SU-DHL-6 (cell line): ENCODE measurements around the gene YWHAQ.
A peak's percentile ranks its signal among the peaks of the same experiment; 100 is the strongest.
"Not testable (repeated sequence)": the region's sequence is repeated elsewhere in the genome, so short reads cannot be mapped to it uniquely, and the experiment has no call there.

ENCODE experiments used
- H2AFZ ChIP-seq: fragments of 200-600 bp; sonication (generic); 2 replicates; pipeline ENCODE4 v1.6.1; 2014; ENCODE audit warnings: low read depth, mild to moderate bottlenecking, moderate library complexity, mixed read lengths, antibody characterized with exemption, low read length; ENCODE audit not compliant: severe bottlenecking
- H3F3A ChIP-seq: fragments of 200-600 bp; shearing (Covaris generic); 2 replicates; pipeline ENCODE4 v1.6.0; 2016; ENCODE audit warnings: antibody characterized with exemption, mild to moderate bottlenecking; ENCODE audit not compliant: insufficient read depth
- H3K27ac ChIP-seq: fragments of 200-600 bp; sonication (generic); 2 replicates; pipeline ENCODE4 v1.5.1; 2016; ENCODE audit warnings: low read depth, mild to moderate bottlenecking, low read length, moderate library complexity, mixed read lengths
- H3K27me3 ChIP-seq: fragments of 200-600 bp; sonication (generic), shearing (Covaris generic); 2 replicates; pipeline ENCODE4 v1.6.0; 2014; ENCODE audit warnings: mild to moderate bottlenecking, low read length
- H3K36me3 ChIP-seq: fragments of 200-600 bp; sonication (generic); 2 replicates; pipeline ENCODE4 v1.6.1; 2014; ENCODE audit warnings: mild to moderate bottlenecking, low read length, mixed read lengths
- H3K4me2 ChIP-seq: fragments of 300-600, 200-600 bp; shearing (Covaris generic), sonication (generic); 2 replicates; pipeline ENCODE4 v1.6.0; 2014; ENCODE audit warnings: low read length, low read depth, mild to moderate bottlenecking; ENCODE audit not compliant: poor library complexity, severe bottlenecking
- H3K4me3 ChIP-seq: fragments of 200-600 bp; sonication (generic); 2 replicates; pipeline ENCODE4 v1.5.1; 2014; ENCODE audit warnings: antibody characterized with exemption, low read length, mild to moderate bottlenecking, mixed read lengths; ENCODE audit not compliant: insufficient read depth, poor library complexity, severe bottlenecking
- H3K79me2 ChIP-seq: fragments of 200-600 bp; sonication (generic); 2 replicates; pipeline ENCODE4 v1.6.1; 2014; ENCODE audit warnings: mild to moderate bottlenecking, low read length, moderate library complexity; ENCODE audit not compliant: insufficient read depth
- H3K9ac ChIP-seq: fragments of 200-600 bp; sonication (generic); 2 replicates; pipeline ENCODE4 v1.7.0; 2014; ENCODE audit warnings: mild to moderate bottlenecking, low read length
- H3K9me2 ChIP-seq: fragments of 200-600 bp; sonication (generic); replicated peaks from 2 replicates; pipeline ENCODE4 v1.6.1; 2014; ENCODE audit warnings: low read length; ENCODE audit not compliant: insufficient read depth
- H3K9me3 ChIP-seq: fragments of 200-600 bp; sonication (generic); 2 replicates; pipeline ENCODE4 v1.6.1; 2014; ENCODE audit warnings: low read length, mixed read lengths; ENCODE audit not compliant: insufficient read depth
- H4K20me1 ChIP-seq: fragments of 200-600 bp; sonication (generic); 2 replicates; pipeline ENCODE4 v1.6.1; 2014; ENCODE audit warnings: low read depth, mild to moderate bottlenecking, antibody characterized with exemption, low read length, moderate library complexity, mixed read lengths
- EZH2phosphoT487 ChIP-seq: fragments of 200-600 bp; sonication (generic), shearing (Covaris generic); conservative IDR thresholded peaks from 2 replicates; pipeline ENCODE4 v1.6.1; 2018; ENCODE audit warnings: mild to moderate bottlenecking, antibody characterized with exemption, low read length, moderate library complexity, mixed read lengths
- TF ChIP-seq, protein P1 (sequence below): fragments of 200-600 bp; sonication (generic); IDR thresholded peaks from one replicate; pipeline ENCODE4 v1.5.1; 2017; ENCODE audit warnings: antibody characterized with exemption, mild to moderate bottlenecking, low read length, moderate library complexity; ENCODE audit not compliant: insufficient read depth, poor library complexity, severe bottlenecking

The YWHAQ gene

GRCh38 chr2:9610781-9611548 is 19.8 kb downstream of the YWHAQ start:
- H3K4me2 ChIP-seq = no peak overlapping the region
- no peak overlapping the region for H3K4me3 ChIP-seq
- no peak for TF ChIP-seq EZH2phosphoT487
- TF ChIP-seq, protein P1, sequence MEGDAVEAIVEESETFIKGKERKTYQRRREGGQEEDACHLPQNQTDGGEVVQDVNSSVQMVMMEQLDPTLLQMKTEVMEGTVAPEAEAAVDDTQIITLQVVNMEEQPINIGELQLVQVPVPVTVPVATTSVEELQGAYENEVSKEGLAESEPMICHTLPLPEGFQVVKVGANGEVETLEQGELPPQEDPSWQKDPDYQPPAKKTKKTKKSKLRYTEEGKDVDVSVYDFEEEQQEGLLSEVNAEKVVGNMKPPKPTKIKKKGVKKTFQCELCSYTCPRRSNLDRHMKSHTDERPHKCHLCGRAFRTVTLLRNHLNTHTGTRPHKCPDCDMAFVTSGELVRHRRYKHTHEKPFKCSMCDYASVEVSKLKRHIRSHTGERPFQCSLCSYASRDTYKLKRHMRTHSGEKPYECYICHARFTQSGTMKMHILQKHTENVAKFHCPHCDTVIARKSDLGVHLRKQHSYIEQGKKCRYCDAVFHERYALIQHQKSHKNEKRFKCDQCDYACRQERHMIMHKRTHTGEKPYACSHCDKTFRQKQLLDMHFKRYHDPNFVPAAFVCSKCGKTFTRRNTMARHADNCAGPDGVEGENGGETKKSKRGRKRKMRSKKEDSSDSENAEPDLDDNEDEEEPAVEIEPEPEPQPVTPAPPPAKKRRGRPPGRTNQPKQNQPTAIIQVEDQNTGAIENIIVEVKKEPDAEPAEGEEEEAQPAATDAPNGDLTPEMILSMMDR = no peak
- no peaks in the 10 kb centered on the region for H3K27me3 ChIP-seq
- no peaks in the 10 kb centered on the region for H3K9me3 ChIP-seq
- no peak overlapping the region for H3K27ac ChIP-seq
- peaks cover 15% of the 10 kb centered on the region; the same call in 1 of the 2 replicates for H3F3A ChIP-seq
- H3K9ac ChIP-seq = no peak overlapping the region
- no peaks in the 10 kb centered on the region for H3K36me3 ChIP-seq
- no peak overlapping the region for H2AFZ ChIP-seq
- H3K9me2 ChIP-seq = no peaks in the 10 kb centered on the region
- peaks cover 100% of the 10 kb centered on the region for H3K79me2 ChIP-seq
- peaks cover 46% of the 10 kb centered on the region; the same call in 1 of the 2 replicates for H4K20me1 ChIP-seq

DNA sequence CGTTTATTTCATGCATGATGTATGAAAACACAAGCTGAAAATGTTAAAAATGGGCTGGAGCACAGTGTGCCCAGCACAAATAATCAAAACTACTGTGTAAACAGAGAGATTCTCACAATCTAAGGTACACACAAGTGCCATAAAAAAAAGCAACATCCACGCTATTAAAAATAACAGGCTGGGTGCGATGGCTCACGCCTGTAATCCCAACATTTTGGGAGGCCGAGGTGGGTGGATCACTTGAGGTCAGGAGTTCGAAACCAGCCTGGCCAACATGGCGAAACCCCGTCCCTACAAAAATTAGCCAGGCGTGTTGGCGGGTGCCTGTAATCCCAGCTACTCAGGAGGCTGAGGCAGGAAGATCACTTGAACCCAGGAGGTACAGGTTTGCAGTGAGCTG is 22.3 kb downstream of the YWHAQ start:
- not testable (repeated sequence) for H3K27me3 ChIP-seq, H3K36me3 ChIP-seq, H2AFZ ChIP-seq, H3K9me3 ChIP-seq, H3K9me2 ChIP-seq
- Histone ChIP-seq H3K4me3 (peak overlapping the region; percentile 37), H3K27ac (peak overlapping the region; percentile 69), H3K79me2 (peaks cover 100% of the 10 kb centered on the region), H3K9ac (peak overlapping the region; percentile 13; the same call in 1 of the 2 replicates), H3F3A (peaks cover 23% of the 10 kb centered on the region; the same call in 1 of the 2 replicates), H4K20me1 (peaks cover 35% of the 10 kb centered on the region; the same call in 1 of the 2 replicates), H3K4me2 (peak overlapping the region; percentile 76)

DNA sequence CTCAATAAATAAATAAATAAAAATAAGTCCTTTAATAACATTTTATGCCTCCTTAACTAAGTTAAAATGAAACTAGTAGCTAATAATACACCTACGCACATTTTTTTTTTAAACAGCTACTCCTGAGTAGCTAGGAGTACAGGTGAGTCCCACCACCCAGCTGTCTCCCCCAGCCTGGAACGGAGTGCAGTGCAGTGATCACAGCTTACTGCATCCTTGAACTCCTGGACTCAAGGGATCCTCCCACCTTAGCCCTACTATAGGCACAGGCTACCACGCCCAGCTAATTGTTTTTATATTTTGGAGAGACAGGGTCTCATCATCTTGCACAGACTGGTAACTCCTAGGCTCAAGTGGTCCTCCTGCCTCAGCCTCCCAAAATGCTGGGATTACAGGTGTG is 28.4 kb downstream of the YWHAQ start:
- Histone ChIP-seq H3K9me3 (no peaks in the 10 kb centered on the region), H3K27me3 (no peaks in the 10 kb centered on the region), H2AFZ (no peak overlapping the region), H3K4me2 (no peak overlapping the region), H3F3A (0 out of 2 replicates have a peak, but pooled peaks cover 7% of the 10 kb centered on the region), H3K4me3 (no peak overlapping the region), H3K9me2 (no peaks in the 10 kb centered on the region), H3K27ac (no peak overlapping the region), H3K79me2 (peaks cover 98% of the 10 kb centered on the region), H4K20me1 (peaks cover 16% of the 10 kb centered on the region), H3K36me3 (peaks cover 26% of the 10 kb centered on the region), H3K9ac (no peak overlapping the region)
- TF ChIP-seq, protein P1 = no peak
- TF ChIP-seq EZH2phosphoT487 = no peak

- peaks cover 98% of the 10 kb centered on the region for H3K79me2 ChIP-seq
- no peak overlapping the region for H3K27ac ChIP-seq
- H3K27me3 ChIP-seq = no peaks in the 10 kb centered on the region
- no peak overlapping the region for H3K9ac ChIP-seq
- no peak overlapping the region for H3K4me2 ChIP-seq
- no peaks in the 10 kb centered on the region for H3K9me3 ChIP-seq
- no peak overlapping the region for H3K4me3 ChIP-seq
- H3K9me2 ChIP-seq = no peaks in the 10 kb centered on the region
- peaks cover 12% of the 10 kb centered on the region for H4K20me1 ChIP-seq
- H3K36me3 ChIP-seq = peaks cover 26% of the 10 kb centered on the region
- TF ChIP-seq, protein P1 = no peak
- TF ChIP-seq EZH2phosphoT487 = no peak
- 0 out of 2 replicates have a peak, but pooled peaks cover 7% of the 10 kb centered on the region for H3F3A ChIP-seq
- H2AFZ ChIP-seq = no peak overlapping the region
Measured at GRCh38 chr2:9601397-9601796, 29.4 kb downstream of the YWHAQ start.
